ENCODE results near the gene OAS3.

DNA sequence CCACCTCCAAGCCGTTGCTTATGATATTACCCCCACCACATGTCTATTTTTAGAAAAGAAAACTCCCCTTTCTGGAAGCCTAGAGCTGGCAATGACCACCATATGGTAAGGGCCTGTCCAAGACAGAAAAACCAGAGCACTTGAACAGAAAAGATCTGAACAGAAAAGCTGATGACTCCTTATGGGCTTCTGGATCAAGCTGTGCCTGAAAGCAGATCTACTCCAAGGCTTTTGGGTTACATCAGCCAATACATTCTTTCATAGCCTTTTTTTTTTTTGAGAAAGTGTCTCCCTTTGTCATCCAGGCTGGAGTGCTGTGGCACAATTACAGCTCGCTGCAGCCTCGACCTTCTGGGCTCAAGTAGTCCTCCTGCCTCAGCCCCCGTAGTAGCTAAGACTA is 23.3 kb downstream of the OAS3 start:
- no peak for TF ChIP-seq TEAD4 (CRISPR knock-in tag; IDR thresholded peaks at IDR 0.05)
- TF ChIP-seq, protein P1, sequence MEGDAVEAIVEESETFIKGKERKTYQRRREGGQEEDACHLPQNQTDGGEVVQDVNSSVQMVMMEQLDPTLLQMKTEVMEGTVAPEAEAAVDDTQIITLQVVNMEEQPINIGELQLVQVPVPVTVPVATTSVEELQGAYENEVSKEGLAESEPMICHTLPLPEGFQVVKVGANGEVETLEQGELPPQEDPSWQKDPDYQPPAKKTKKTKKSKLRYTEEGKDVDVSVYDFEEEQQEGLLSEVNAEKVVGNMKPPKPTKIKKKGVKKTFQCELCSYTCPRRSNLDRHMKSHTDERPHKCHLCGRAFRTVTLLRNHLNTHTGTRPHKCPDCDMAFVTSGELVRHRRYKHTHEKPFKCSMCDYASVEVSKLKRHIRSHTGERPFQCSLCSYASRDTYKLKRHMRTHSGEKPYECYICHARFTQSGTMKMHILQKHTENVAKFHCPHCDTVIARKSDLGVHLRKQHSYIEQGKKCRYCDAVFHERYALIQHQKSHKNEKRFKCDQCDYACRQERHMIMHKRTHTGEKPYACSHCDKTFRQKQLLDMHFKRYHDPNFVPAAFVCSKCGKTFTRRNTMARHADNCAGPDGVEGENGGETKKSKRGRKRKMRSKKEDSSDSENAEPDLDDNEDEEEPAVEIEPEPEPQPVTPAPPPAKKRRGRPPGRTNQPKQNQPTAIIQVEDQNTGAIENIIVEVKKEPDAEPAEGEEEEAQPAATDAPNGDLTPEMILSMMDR (IDR thresholded peaks at IDR 0.05), result no peak
- TF ChIP-seq, protein P2, sequence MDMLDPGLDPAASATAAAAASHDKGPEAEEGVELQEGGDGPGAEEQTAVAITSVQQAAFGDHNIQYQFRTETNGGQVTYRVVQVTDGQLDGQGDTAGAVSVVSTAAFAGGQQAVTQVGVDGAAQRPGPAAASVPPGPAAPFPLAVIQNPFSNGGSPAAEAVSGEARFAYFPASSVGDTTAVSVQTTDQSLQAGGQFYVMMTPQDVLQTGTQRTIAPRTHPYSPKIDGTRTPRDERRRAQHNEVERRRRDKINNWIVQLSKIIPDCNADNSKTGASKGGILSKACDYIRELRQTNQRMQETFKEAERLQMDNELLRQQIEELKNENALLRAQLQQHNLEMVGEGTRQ (CRISPR knock-in tag; IDR thresholded peaks at IDR 0.05), result no peak
- TF ChIP-seq, protein P3, sequence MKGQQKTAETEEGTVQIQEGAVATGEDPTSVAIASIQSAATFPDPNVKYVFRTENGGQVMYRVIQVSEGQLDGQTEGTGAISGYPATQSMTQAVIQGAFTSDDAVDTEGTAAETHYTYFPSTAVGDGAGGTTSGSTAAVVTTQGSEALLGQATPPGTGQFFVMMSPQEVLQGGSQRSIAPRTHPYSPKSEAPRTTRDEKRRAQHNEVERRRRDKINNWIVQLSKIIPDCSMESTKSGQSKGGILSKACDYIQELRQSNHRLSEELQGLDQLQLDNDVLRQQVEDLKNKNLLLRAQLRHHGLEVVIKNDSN (CRISPR knock-in tag; IDR thresholded peaks at IDR 0.05), result no peak
- TF ChIP-seq, protein P4, sequence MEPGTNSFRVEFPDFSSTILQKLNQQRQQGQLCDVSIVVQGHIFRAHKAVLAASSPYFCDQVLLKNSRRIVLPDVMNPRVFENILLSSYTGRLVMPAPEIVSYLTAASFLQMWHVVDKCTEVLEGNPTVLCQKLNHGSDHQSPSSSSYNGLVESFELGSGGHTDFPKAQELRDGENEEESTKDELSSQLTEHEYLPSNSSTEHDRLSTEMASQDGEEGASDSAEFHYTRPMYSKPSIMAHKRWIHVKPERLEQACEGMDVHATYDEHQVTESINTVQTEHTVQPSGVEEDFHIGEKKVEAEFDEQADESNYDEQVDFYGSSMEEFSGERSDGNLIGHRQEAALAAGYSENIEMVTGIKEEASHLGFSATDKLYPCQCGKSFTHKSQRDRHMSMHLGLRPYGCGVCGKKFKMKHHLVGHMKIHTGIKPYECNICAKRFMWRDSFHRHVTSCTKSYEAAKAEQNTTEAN (CRISPR knock-in tag; IDR thresholded peaks at IDR 0.05), result no peak
- TF ChIP-seq CREB1 (CRISPR knock-in tag; IDR thresholded peaks at IDR 0.05), result no peak
- no peak for TF ChIP-seq ELF4 (CRISPR knock-in tag; IDR thresholded peaks at IDR 0.05; ENCODE audit: low read depth)

Data from WTC11 (cell line).